HepG2 (cell line): Measurements from ENCODE around the gene RTEL1. TPM values are rescaled to one million over a fixed set of nuclear protein-coding genes. Genes with fewer than 3 reads are reported as not detected.

Experiments used
- ASH2L ChIP-seq: fragments of 300-600, 200-600 bp; sonication (generic); IDR thresholded peaks from 2 replicates; pipeline ENCODE4 v1.7.0; 2017; ENCODE audit warnings: low read depth, mild to moderate bottlenecking, moderate library complexity, mixed read lengths, low read length; ENCODE audit not compliant: insufficient read length
- ATAD3A ChIP-seq: sonication (generic); formaldehyde crosslinking; IDR thresholded peaks from 2 replicates; pipeline ENCODE4 v1.4.0; 2020; ENCODE audit warnings: missing genetic modification reagents
- CBFB ChIP-seq: sonication (generic); formaldehyde crosslinking; IDR thresholded peaks from 2 replicates; pipeline ENCODE4 v1.4.0; 2020; ENCODE audit warnings: missing genetic modification reagents
- CENPBD1 ChIP-seq: sonication (generic); formaldehyde crosslinking; IDR thresholded peaks from 2 replicates; pipeline ENCODE4 v1.8.0; 2022; ENCODE audit warnings: missing genetic modification reagents, low read depth, mild to moderate bottlenecking, borderline replicate concordance
- CHD2 ChIP-seq: IDR thresholded peaks from 2 replicates; pipeline ENCODE4 v1.6.1; 2011; ENCODE audit warnings: low read depth, low read length, improper control_type of control experiment
- DNMT1 ChIP-seq: sonication (generic); formaldehyde crosslinking; IDR thresholded peaks from 2 replicates; pipeline ENCODE4 v1.5.1; 2020; ENCODE audit warnings: mild to moderate bottlenecking, missing genetic modification reagents
- NCOA1 ChIP-seq: sonication (generic); formaldehyde crosslinking; IDR thresholded peaks from 2 replicates; pipeline ENCODE4 v1.9.0; 2021; ENCODE audit warnings: missing genetic modification reagents
- PHF21A ChIP-seq: sonication (generic); formaldehyde crosslinking; IDR thresholded peaks from 2 replicates; pipeline ENCODE4 v1.5.0; 2020; ENCODE audit warnings: mild to moderate bottlenecking, missing genetic modification reagents
- REPIN1 ChIP-seq: sonication (generic); formaldehyde crosslinking; IDR thresholded peaks from 2 replicates; pipeline ENCODE4 v1.8.0; 2022; ENCODE audit warnings: missing genetic modification reagents, low read depth, mild to moderate bottlenecking, borderline replicate concordance
- SP4 ChIP-seq: sonication (generic); formaldehyde crosslinking; IDR thresholded peaks from 2 replicates; pipeline ENCODE4 v1.8.1; 2023; ENCODE audit warnings: mild to moderate bottlenecking, missing genetic modification reagents
- TBL1XR1 ChIP-seq: fragments of 150-350 bp; IDR thresholded peaks from 2 replicates; pipeline ENCODE4 v1.6.1; 2014; ENCODE audit warnings: borderline replicate concordance, low read length; ENCODE audit not compliant: partially characterized antibody
- TBP ChIP-seq: sonication (generic); formaldehyde crosslinking; IDR thresholded peaks from 2 replicates; pipeline ENCODE4 v1.5.0; 2020; ENCODE audit warnings: missing genetic modification reagents
- TERF1 ChIP-seq: sonication (generic); formaldehyde crosslinking; IDR thresholded peaks from 2 replicates; pipeline ENCODE4 v1.8.0; 2022; ENCODE audit warnings: mild to moderate bottlenecking, missing genetic modification reagents, moderate library complexity
- TRAFD1 ChIP-seq: sonication (generic); formaldehyde crosslinking; IDR thresholded peaks from 2 replicates; pipeline ENCODE4 v1.5.1; 2020; ENCODE audit warnings: missing genetic modification reagents, mild to moderate bottlenecking, borderline replicate concordance
- U2AF1 ChIP-seq: fragments of 200-400 bp; formaldehyde crosslinking; optimal IDR thresholded peaks from 2 replicates; pipeline ENCODE3; 2017; ENCODE audit warnings: mild to moderate bottlenecking, low read depth, low read length
- ZBTB1 ChIP-seq: sonication (generic); formaldehyde crosslinking; IDR thresholded peaks from 2 replicates; pipeline ENCODE4 v1.4.0; 2020; ENCODE audit warnings: missing genetic modification reagents, borderline replicate concordance
- ZBTB43 ChIP-seq: sonication (generic); formaldehyde crosslinking; conservative IDR thresholded peaks from 2 replicates; pipeline ENCODE4 v1.4.0; 2020; ENCODE audit warnings: missing genetic modification reagents
- ZFX ChIP-seq: sonication (generic); formaldehyde crosslinking; IDR thresholded peaks from 2 replicates; pipeline ENCODE4 v1.4.0; 2020; ENCODE audit warnings: mild to moderate bottlenecking, low read depth, missing genetic modification reagents, moderate library complexity
- ZNF160 ChIP-seq: sonication (generic); formaldehyde crosslinking; IDR thresholded peaks from 2 replicates; pipeline ENCODE4 v1.8.0; 2022; ENCODE audit warnings: mild to moderate bottlenecking, inconsistent platforms, missing genetic modification reagents
- ZNF3 ChIP-seq: IDR thresholded peaks from 2 replicates; pipeline ENCODE4 v1.7.0; 2017; ENCODE audit warnings: inconsistent platforms
- ZNF441 ChIP-seq: sonication (generic); formaldehyde crosslinking; IDR thresholded peaks from 2 replicates; pipeline ENCODE4 v1.7.0; 2021; ENCODE audit warnings: missing genetic modification reagents, borderline replicate concordance
- ZNF510 ChIP-seq: sonication (generic); formaldehyde crosslinking; IDR thresholded peaks from 2 replicates; pipeline ENCODE4 v1.4.0; 2020; ENCODE audit warnings: low read depth, mild to moderate bottlenecking, missing genetic modification reagents
- ZNF563 ChIP-seq: sonication (generic); formaldehyde crosslinking; IDR thresholded peaks from 2 replicates; pipeline ENCODE4 v1.8.0; 2022; ENCODE audit warnings: mild to moderate bottlenecking, moderate library complexity, missing genetic modification reagents
- ZNF678 ChIP-seq: sonication (generic); formaldehyde crosslinking; IDR thresholded peaks from 2 replicates; pipeline ENCODE4 v1.4.0; 2020; ENCODE audit warnings: mild to moderate bottlenecking, missing genetic modification reagents
- ZSCAN29 ChIP-seq: sonication (generic); formaldehyde crosslinking; conservative IDR thresholded peaks from 2 replicates; pipeline ENCODE4 v1.4.0; 2020; ENCODE audit warnings: mild to moderate bottlenecking, missing genetic modification reagents
- ZZZ3 ChIP-seq: sonication (generic); formaldehyde crosslinking; IDR thresholded peaks from 2 replicates; pipeline ENCODE4 v1.4.0; 2020; ENCODE audit warnings: missing genetic modification reagents, mild to moderate bottlenecking, borderline replicate concordance
- polyA plus RNA-seq, 8 experiments: library from polyadenylated mRNA; depleted of rRNA in 3 of 8; stranded (reverse) in 7 of 8; unstranded in 1 of 8; fragments of >200 nt; fragmentation: Illumina TruSeq in 4 of 8; extraction: Trizol in 4 of 8; gene quantifications; 2 replicates each; pipeline versions ENCODE4 v1.2.1 to v1.2.3, GENCODE V29; 2011 to 2016; ENCODE audit warnings: low read depth in 4 of 8, missing spikeins in 1 of 8, mixed read lengths in 1 of 8; ENCODE audit not compliant: insufficient read depth in 1 of 8
- total RNA-seq, 5 experiments: library from RNA; depleted of rRNA; stranded (reverse); fragments of >200 nt; fragmentation: Illumina TruSeq; extraction: Trizol; gene quantifications; 2 replicates each; pipeline ENCODE4 v1.2.3, GENCODE V29; 2016; ENCODE audit warnings: low read depth in 1 of 5

RTEL1 gene
- total and polyA plus RNA-seq, 2 of the 13 experiments (the other 11 are each of a cell fraction or from before 2014, with no cell fraction given), result 21.8 to 36.4 TPM

GRCh38 chr20:63707558-63708300, 49.6 kb downstream of the RTEL1 start, which contains the start of the genes ARFRP1 and ZGPAT (continued):
- TF ChIP-seq TERF1 (CRISPR knock-in tag) (peak; percentile 51; the same call in 1 of the 2 replicates), U2AF1 (no peak), ATAD3A (peak; percentile 89; the same call in 1 of the 2 replicates), CBFB (CRISPR knock-in tag) (peak; percentile 97), ZSCAN29 (peak; percentile 40; the same call in 1 of the 2 replicates), PHF21A (peak; percentile 95), CENPBD1 (CRISPR knock-in tag) (no peak; the same call in 1 of the 2 replicates), ZBTB1 (no peak), ZBTB43 (peak; percentile 81), ZZZ3 (CRISPR knock-in tag) (peak; percentile 98), DNMT1 (CRISPR knock-in tag) (peak; percentile 89; the same call in 1 of the 2 replicates), ZNF3 (CRISPR knock-in tag) (peak; percentile 46; the same call in 1 of the 2 replicates), ZNF678 (CRISPR knock-in tag) (0 out of 2 replicates have a peak, but pooled peaks have one; percentile 97), ZNF160 (CRISPR knock-in tag) (peak; percentile 94), TBP (CRISPR knock-in tag) (peak; percentile 100), ZNF441 (CRISPR knock-in tag) (peak; percentile 83; the same call in 1 of the 2 replicates), ZNF510 (CRISPR knock-in tag) (no peak), ZFX (CRISPR knock-in tag) (peak; percentile 100), NCOA1 (peak; percentile 99), SP4 (CRISPR knock-in tag) (peak; percentile 66), REPIN1 (CRISPR knock-in tag) (peak; percentile 93), TRAFD1 (no peak), ASH2L (peak; percentile 94), CHD2 (peak; percentile 69), TBL1XR1 (peak; percentile 90), ZNF563 (CRISPR knock-in tag) (peak; percentile 99)
